HCT116 (cell line): ENCODE results near the gene KRT13.

Experiments used
- CTCF ChIP-seq, 3 experiments: fragments of 200-600 bp in 1 of 3; sonication (generic) in 1 of 3; IDR thresholded peaks in 2 of 3; conservative IDR thresholded peaks in 1 of 3; 2 replicates each; pipeline ENCODE4 v1.5.1; 2012 to 2017; ENCODE audit warnings: low read depth in 2 of 3, low read length in 2 of 3, antibody characterized with exemption in 1 of 3, borderline replicate concordance in 1 of 3, control low read depth in 1 of 3, mild to moderate bottlenecking in 1 of 3, mixed read lengths in 1 of 3, mixed run types in 1 of 3, moderate library complexity in 1 of 3; ENCODE audit not compliant: insufficient read depth in 1 of 3
- EZH2 ChIP-seq: fragments of 200-600 bp; sonication (generic); IDR thresholded peaks from 2 replicates; pipeline ENCODE4 v1.6.1; 2017; ENCODE audit warnings: antibody characterized with exemption, mixed run types
- YY1 ChIP-seq: IDR thresholded peaks from 2 replicates; pipeline ENCODE4 v1.6.1; 2011; ENCODE audit warnings: low read length, low read depth, moderate library complexity, mild to moderate bottlenecking; ENCODE audit not compliant: insufficient replicate concordance; ENCODE audit errors: extremely low read depth
- TF ChIP-seq, protein P1 (sequence below): IDR thresholded peaks from 2 replicates; pipeline ENCODE4 v1.6.1; 2011; ENCODE audit warnings: mild to moderate bottlenecking, low read length, moderate library complexity; ENCODE audit not compliant: insufficient replicate concordance; ENCODE audit errors: extremely low read depth

DNA sequence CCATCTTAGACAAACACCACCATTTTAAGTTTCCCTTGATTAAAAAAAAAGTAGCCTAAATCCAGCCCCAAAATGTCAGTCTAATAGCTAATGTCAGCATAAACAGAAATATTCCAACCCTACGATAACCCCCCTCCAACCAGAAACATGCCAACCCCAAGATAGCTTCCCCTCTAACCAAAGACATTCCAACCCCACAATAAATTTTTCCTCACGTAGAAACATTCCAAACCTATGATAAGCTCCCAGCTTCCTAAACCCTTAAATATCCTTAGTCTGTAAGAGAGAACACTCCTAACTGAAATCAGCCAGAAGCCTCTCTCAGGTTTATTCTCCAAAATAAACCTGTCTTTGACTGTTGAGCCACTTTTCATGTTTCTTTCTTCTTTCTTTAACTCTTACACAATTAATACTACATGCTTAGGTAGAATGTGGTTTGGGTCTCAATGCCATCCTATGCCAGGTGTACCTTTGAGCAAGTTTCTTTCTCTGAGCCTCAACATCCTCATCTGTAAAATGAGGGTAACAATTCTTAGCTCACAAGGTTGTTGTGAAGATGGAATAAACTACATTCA is 54.2 kb downstream of the KRT13 start:
- TF ChIP-seq EZH2, result no peak
- TF ChIP-seq, protein P1, sequence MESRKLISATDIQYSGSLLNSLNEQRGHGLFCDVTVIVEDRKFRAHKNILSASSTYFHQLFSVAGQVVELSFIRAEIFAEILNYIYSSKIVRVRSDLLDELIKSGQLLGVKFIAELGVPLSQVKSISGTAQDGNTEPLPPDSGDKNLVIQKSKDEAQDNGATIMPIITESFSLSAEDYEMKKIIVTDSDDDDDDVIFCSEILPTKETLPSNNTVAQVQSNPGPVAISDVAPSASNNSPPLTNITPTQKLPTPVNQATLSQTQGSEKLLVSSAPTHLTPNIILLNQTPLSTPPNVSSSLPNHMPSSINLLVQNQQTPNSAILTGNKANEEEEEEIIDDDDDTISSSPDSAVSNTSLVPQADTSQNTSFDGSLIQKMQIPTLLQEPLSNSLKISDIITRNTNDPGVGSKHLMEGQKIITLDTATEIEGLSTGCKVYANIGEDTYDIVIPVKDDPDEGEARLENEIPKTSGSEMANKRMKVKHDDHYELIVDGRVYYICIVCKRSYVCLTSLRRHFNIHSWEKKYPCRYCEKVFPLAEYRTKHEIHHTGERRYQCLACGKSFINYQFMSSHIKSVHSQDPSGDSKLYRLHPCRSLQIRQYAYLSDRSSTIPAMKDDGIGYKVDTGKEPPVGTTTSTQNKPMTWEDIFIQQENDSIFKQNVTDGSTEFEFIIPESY, result no peak
- TF ChIP-seq CTCF (IDR thresholded peaks at IDR 0.05 in 2 of 3, conservative IDR thresholded peaks at IDR 0.05 in 1 of 3; ENCODE audit: borderline replicate concordance in 1 of 3, insufficient read depth in 1 of 3, low read depth in 2 of 3, low read length in 2 of 3), result no peak
- TF ChIP-seq YY1, result no peak
